GM13976 (cell line): ENCODE data around the gene RAC2.

Source experiments
- DNase-seq: peaks from one replicate; pipeline ENCODE4 v3.0.0; 2012; ENCODE audit warnings: low spot score
- in situ Hi-C: fragments of 300-500 bp; cut with MboI; formaldehyde crosslinking; loops from one replicate; pipeline ENCODE4 v1.12.0; 2022; ENCODE audit warnings: low sequenced_read_pairs, mixed read lengths, inconsistent platforms; ENCODE audit not compliant: unreplicated experiment
- TF ChIP-seq, protein P1 (sequence below): IDR thresholded peaks from 2 replicates; pipeline ENCODE4 v1.5.1; 2012; ENCODE audit warnings: borderline replicate concordance, mild to moderate bottlenecking; ENCODE audit not compliant: insufficient read depth; ENCODE audit errors: extremely low read depth, missing control alignments, control extremely low read depth

Gene RAC2

GRCh38 chr22:37230673-37231405, 13.2 kb downstream of the RAC2 start:
- in situ Hi-C loops = no loop called here
- DNase-seq = peak; percentile 76
- TF ChIP-seq, protein P1, sequence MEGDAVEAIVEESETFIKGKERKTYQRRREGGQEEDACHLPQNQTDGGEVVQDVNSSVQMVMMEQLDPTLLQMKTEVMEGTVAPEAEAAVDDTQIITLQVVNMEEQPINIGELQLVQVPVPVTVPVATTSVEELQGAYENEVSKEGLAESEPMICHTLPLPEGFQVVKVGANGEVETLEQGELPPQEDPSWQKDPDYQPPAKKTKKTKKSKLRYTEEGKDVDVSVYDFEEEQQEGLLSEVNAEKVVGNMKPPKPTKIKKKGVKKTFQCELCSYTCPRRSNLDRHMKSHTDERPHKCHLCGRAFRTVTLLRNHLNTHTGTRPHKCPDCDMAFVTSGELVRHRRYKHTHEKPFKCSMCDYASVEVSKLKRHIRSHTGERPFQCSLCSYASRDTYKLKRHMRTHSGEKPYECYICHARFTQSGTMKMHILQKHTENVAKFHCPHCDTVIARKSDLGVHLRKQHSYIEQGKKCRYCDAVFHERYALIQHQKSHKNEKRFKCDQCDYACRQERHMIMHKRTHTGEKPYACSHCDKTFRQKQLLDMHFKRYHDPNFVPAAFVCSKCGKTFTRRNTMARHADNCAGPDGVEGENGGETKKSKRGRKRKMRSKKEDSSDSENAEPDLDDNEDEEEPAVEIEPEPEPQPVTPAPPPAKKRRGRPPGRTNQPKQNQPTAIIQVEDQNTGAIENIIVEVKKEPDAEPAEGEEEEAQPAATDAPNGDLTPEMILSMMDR = no peak

GRCh38 chr22:37229805-37230672, 14.0 kb downstream of the RAC2 start:
- DNase-seq = peak; percentile 90
- TF ChIP-seq, protein P1 = no peak
- in situ Hi-C loops = no loop called here

DNA sequence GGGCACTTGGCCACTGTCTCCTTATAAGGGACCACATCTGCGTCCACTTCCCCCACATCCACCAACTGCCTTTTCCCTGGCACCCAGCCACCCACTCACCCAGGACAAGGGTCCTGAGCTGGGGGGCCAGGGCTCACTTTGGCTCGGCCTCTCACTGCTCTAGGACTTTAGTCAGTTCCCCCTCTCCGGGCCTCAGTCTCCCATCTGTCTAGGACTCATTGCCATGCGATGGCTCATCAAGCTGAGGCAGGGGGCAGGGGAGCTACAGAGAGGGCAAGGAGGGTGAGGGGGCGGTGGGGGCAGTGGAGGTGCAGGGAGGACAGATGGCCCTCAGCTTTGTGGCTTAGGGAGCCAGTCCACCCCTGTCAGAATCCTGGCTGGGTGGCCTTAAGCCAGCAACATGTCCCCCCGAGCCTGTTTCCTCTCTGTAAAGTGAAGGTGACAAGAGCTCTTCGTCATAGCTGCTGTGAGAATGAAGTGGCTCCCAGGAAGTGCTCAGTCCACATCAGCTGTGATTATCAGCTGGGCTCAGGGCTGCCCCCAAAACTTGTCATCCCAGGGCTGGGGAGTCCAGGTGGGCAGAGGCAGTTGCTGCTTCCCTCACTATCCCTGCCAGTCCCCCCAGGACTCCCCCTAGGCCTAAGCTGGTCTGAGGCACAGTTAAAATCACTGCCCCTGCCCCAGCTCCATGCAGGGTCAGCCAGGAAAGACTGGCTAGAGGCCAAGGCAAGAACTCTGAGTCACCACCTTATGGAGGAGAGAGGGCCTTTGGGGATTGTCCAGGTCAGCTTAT, 14.9 kb downstream of the RAC2 start:
- in situ Hi-C loops = no loop called here
- TF ChIP-seq, protein P1 = no peak
- no peak for DNase-seq

- TF ChIP-seq, protein P1 = no peak
- in situ Hi-C loops = no loop called here
- DNase-seq = no peak
Observed at GRCh38 chr22:37228106-37229011, 15.7 kb downstream of the RAC2 start.

GRCh38 chr22:37226514-37226913, 17.6 kb downstream of the RAC2 start:
- TF ChIP-seq, protein P1 = no peak
- no peak for DNase-seq
- in situ Hi-C loops = no loop called here
